Measurements from ENCODE around the gene ADAMTS2. TPM values are rescaled to one million over a fixed set of nuclear protein-coding genes. Genes with fewer than 3 reads are reported as not detected.

Gene ADAMTS2
- polyA plus RNA-seq, 1 experiment, result 129 TPM

- H3K36me3 ChIP-seq (ENCODE audit: control insufficient read depth, insufficient read depth, low read length), result no peaks in the 10 kb centered on the region
- no peak overlapping the region for H3K4me3 ChIP-seq (ENCODE audit: low read depth, low read length)
- ChIA-PET POLR2A (no interaction called here), CTCF (interaction anchor here (1.5 kb wide), 1 partner anchor 11 kb away, joined by 4 read pairs; no protein-coding TSS in a partner anchor)
- no peaks in the 10 kb centered on the region for H3K27me3 ChIP-seq (ENCODE audit: control insufficient read depth, insufficient read depth, low read length)
- no peak for DNase-seq (ENCODE audit: low read depth)
- no peak for TF ChIP-seq CTCF (IDR thresholded peaks at IDR 0.05; ENCODE audit: insufficient read depth, low read depth, low read length)
Observed at GRCh38 chr5:179367491-179367890, 22.2 kb upstream of the ADAMTS2 start.

- H3K36me3 ChIP-seq (ENCODE audit: control insufficient read depth, insufficient read depth, low read length), result no peaks in the 10 kb centered on the region
- POLR2A ChIA-PET, result no interaction called here
- no peak for TF ChIP-seq CTCF (IDR thresholded peaks at IDR 0.05; ENCODE audit: insufficient read depth, low read depth, low read length)
- H3K27me3 ChIP-seq (ENCODE audit: control insufficient read depth, insufficient read depth, low read length), result peaks cover 5% of the 10 kb centered on the region
- H3K4me3 ChIP-seq (ENCODE audit: low read depth, low read length), result no peak overlapping the region
- CTCF ChIA-PET, result no interaction called here
- no peak for DNase-seq (ENCODE audit: low read depth)
Observed at GRCh38 chr5:179362355-179362754, 17.1 kb upstream of the ADAMTS2 start.

- H3K36me3 ChIP-seq (ENCODE audit: control insufficient read depth, insufficient read depth, low read length), result no peaks in the 10 kb centered on the region
- POLR2A ChIA-PET, result no interaction called here
- CTCF ChIA-PET, result no interaction called here
- TF ChIP-seq CTCF (IDR thresholded peaks at IDR 0.05; ENCODE audit: insufficient read depth, low read depth, low read length), result no peak
- H3K27me3 ChIP-seq (ENCODE audit: control insufficient read depth, insufficient read depth, low read length), result peaks cover 5% of the 10 kb centered on the region
- no peak overlapping the region for H3K4me3 ChIP-seq (ENCODE audit: low read depth, low read length)
- DNase-seq (ENCODE audit: low read depth), result no peak
Observed at GRCh38 chr5:179361037-179361603, 15.9 kb upstream of the ADAMTS2 start.

DNA sequence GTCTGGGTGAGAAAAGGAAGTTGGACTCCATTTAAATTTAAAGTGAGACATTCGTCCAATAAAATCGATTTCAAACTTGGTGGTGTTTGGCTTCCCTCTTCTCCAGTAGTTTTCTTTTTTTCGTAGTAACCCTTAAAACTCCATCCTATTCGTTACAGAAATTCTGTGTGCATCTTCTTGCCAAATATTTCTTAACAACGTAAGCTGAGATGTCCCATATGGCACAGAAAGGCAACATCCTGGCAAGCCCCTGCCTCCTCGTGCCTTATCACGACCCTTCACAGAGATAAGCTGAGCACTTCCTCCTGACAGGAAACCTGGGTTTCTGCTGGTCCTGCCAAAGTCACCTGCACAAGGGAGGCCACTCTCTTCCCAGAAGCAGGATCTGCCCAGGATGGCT, 11.8 kb upstream of the ADAMTS2 start:
- Histone ChIP-seq H3K4me3 (ENCODE audit: low read depth, low read length) (no peak overlapping the region), H3K27me3 (ENCODE audit: control insufficient read depth, insufficient read depth, low read length) (peaks cover 5% of the 10 kb centered on the region), H3K36me3 (ENCODE audit: control insufficient read depth, insufficient read depth, low read length) (no peaks in the 10 kb centered on the region)
- ChIA-PET CTCF (interaction anchor here (0.7 to 2.0 kb wide), 3 partner anchors 10 to 13 kb away, joined by 3 to 4 read pairs (median 4); no protein-coding TSS in a partner anchor), POLR2A (no interaction called here)
- no peak for TF ChIP-seq CTCF (IDR thresholded peaks at IDR 0.05; ENCODE audit: insufficient read depth, low read depth, low read length)
- no peak for DNase-seq (ENCODE audit: low read depth)

DNA sequence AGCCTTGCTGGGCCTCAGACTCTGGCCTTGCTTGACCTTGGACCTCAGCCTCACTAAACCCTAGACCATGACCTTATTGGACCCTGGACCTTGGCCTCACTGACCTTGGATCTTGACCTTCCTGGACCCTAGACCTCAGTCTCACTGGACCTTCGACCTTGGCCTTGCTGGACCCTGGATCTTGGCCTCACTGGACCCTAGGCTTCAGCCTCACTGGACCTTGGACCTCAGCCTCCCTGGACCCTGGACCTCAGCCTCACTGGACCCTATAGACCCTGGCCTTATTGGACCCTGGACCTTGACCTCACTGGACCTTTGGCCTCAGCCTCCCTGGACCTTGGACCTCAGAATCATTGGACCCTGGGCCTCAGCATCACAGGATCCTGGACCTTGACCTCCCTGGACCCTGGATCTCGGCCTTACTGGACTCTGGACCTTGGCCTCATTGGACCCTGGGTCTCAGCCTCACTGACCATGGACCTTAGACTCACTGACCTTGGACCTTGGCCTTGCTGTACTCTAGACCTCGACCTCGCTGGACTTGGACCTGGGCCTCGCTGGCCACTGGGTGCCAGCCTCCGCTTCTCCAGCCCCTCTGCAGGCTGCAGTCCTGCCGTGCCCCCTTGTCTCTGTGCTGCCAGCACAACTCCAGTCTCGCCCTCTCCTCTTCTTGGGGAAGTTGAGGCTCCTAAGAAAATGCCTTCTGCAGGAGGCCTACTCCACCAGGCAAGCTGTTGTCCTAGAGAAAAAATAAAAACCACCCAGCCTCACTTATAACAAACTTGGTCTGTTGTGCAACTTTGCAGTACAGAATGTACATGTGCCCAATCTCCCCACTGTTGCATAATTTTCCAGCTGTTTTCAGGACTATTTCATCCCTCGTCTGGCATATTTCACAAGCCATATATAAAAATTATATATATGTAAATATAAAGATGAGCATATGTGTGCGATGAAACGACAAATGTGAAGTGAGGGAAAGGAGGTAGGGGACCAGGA, 11.0 kb upstream of the ADAMTS2 start:
- H3K27me3 ChIP-seq (ENCODE audit: control insufficient read depth, insufficient read depth, low read length), result peaks cover 5% of the 10 kb centered on the region
- CTCF ChIA-PET, result interaction anchor here (1.4 to 2.0 kb wide), 2 partner anchors 9 to 11 kb away, joined by 4 read pairs; no protein-coding TSS in a partner anchor
- no peaks in the 10 kb centered on the region for H3K36me3 ChIP-seq (ENCODE audit: control insufficient read depth, insufficient read depth, low read length)
- no peak overlapping the region for H3K4me3 ChIP-seq (ENCODE audit: low read depth, low read length)
- TF ChIP-seq CTCF (IDR thresholded peaks at IDR 0.05; ENCODE audit: insufficient read depth, low read depth, low read length), result no peak
- POLR2A ChIA-PET, result no interaction called here
- no peak for DNase-seq (ENCODE audit: low read depth)
